Panc1 (cell line): Measurements from ENCODE around the gene SHB. TPM values are rescaled to one million over a fixed set of nuclear protein-coding genes. Genes with fewer than 3 reads are reported as not detected.

ENCODE experiments used
- ATAC-seq: fragments of 200-7000 bp; cut with Tn5 transposase; 2 replicates; pipeline ENCODE4 v1.9.1; 2020; ENCODE audit warnings: mild to moderate bottlenecking, moderate library complexity
- BruUV-seq: library from RNA; stranded (reverse); fragments of 400-500 nt; replicated peaks from 2 replicates; lab custom pipeline; 2021; lab: Mats Ljungman, UMichigan
- CTCF ChIA-PET: fragments of 300-600 bp; sonication (Branson Sonifier 250); formaldehyde crosslinking; loops from one replicate; lab custom pipeline; 2022; ENCODE audit warnings: antibody characterized with exemption; lab: Charles Lee
- POLR2A ChIA-PET: fragments of 300-600 bp; sonication (Branson Sonifier 250); formaldehyde crosslinking; loops from one replicate; lab custom pipeline; 2022; ENCODE audit warnings: antibody characterized with exemption; lab: Charles Lee
- DNase-seq: peaks from one replicate; pipeline ENCODE4 v3.0.0-alpha.2; 2010; ENCODE audit warnings: low read depth, low spot score
- H3K27ac ChIP-seq: 2 replicates; pipeline ENCODE4 v1.5.1; 2011; ENCODE audit warnings: mild to moderate bottlenecking, low read length, inconsistent platforms
- H3K27me3 ChIP-seq: fragments of 200-500 bp; sonication (Bioruptor generic); 2 replicates; pipeline ENCODE4 v1.6.0; 2014; ENCODE audit warnings: low read length, inconsistent platforms; ENCODE audit not compliant: control insufficient read depth, insufficient read depth
- H3K36me3 ChIP-seq: fragments of 200-500 bp; sonication (Bioruptor generic); 2 replicates; pipeline ENCODE4 v1.5.1; 2014; ENCODE audit warnings: inconsistent platforms, mild to moderate bottlenecking, low read length, moderate library complexity; ENCODE audit not compliant: control insufficient read depth, insufficient read depth
- H3K4me1 ChIP-seq: 2 replicates; pipeline ENCODE4 v1.5.1; 2011; ENCODE audit warnings: inconsistent platforms, mild to moderate bottlenecking, low read length, moderate library complexity; ENCODE audit not compliant: control insufficient read depth, insufficient read depth
- H3K4me3 ChIP-seq, 2 experiments: 2 replicates each; pipeline ENCODE4 v1.5.1; 2011 to 2012; ENCODE audit warnings: low read depth in 2 of 2, low read length in 2 of 2, mild to moderate bottlenecking in 2 of 2, inconsistent platforms in 1 of 2, moderate library complexity in 1 of 2
- H3K9me3 ChIP-seq: fragments of 200-500 bp; sonication (Bioruptor generic); 2 replicates; pipeline ENCODE4 v1.5.1; 2014; ENCODE audit warnings: low read depth, mild to moderate bottlenecking, inconsistent platforms, low read length, moderate library complexity; ENCODE audit not compliant: control insufficient read depth, insufficient read depth
- CTCF ChIP-seq: fragments of 450-650 bp; IDR thresholded peaks from 2 replicates; pipeline ENCODE4 v1.5.1; 2017; ENCODE audit warnings: mild to moderate bottlenecking
- POLR2AphosphoS5 ChIP-seq: IDR thresholded peaks from 2 replicates; pipeline ENCODE4 v1.6.1; 2012; ENCODE audit warnings: mild to moderate bottlenecking, low read depth, low read length, moderate library complexity
- REST ChIP-seq, 2 experiments: IDR thresholded peaks; 2 replicates each; pipeline ENCODE4 v1.6.1; 2011 to 2012; ENCODE audit warnings: low read depth in 2 of 2, control low read depth in 1 of 2, low read length in 1 of 2, mild to moderate bottlenecking in 1 of 2, moderate library complexity in 1 of 2; ENCODE audit not compliant: insufficient read depth in 1 of 2
- SIN3A ChIP-seq: IDR thresholded peaks from 2 replicates; pipeline ENCODE4 v1.6.1; 2012; ENCODE audit warnings: low read depth, mild to moderate bottlenecking, low read length, moderate library complexity, borderline replicate concordance; ENCODE audit not compliant: insufficient read depth
- TCF7L2 ChIP-seq: IDR thresholded peaks from 2 replicates; pipeline ENCODE4 v1.6.1; 2011; ENCODE audit warnings: mild to moderate bottlenecking, low read depth, low read length, inconsistent platforms
- in situ Hi-C: cut with HindIII; loops from 2 replicates; pipeline ENCODE4 v1.10.0; 2016; ENCODE audit warnings: low sequenced_read_pairs, low pct_unique_long_range_greater_than_20kb
- intact Hi-C: fragments of 100-400 bp; cut with micrococcal nuclease; formaldehyde crosslinking; loops from one replicate; pipeline ENCODE4 v1.10.0; 2022; ENCODE audit not compliant: unreplicated experiment
- total RNA-seq: library from RNA; stranded (reverse); gene quantifications from one replicate; pipeline ENCODE4 v1.2.1, GENCODE V29; 2021; ENCODE audit not compliant: unreplicated experiment

The SHB gene
- total RNA-seq, 1 experiment from 2014 or later, result 59.9 TPM

- CTCF ChIA-PET, result no interaction called here
- TF ChIP-seq REST (IDR thresholded peaks at IDR 0.05; ENCODE audit: insufficient read depth in 1 of 2, low read depth in 2 of 2, low read length in 1 of 2) (no peak), SIN3A (no peak), CTCF (no peak), TCF7L2 (no peak), POLR2AphosphoS5 (no peak)
Measured at GRCh38 chr9:37916471-37917312, 152.3 kb downstream of the SHB start.

GRCh38 chr9:37915911-37916470 is 153.0 kb downstream of the SHB start:
- POLR2A ChIA-PET, result interaction anchor here (0.8 kb wide), 1 partner anchor 9 kb away, joined by 5 read pairs; no protein-coding TSS in a partner anchor
- no peaks in the 10 kb centered on the region for H3K27me3 ChIP-seq
- H3K4me1 ChIP-seq, result peaks cover 27% of the 10 kb centered on the region
- no peaks in the 10 kb centered on the region; the same call in none of the 2 replicates for H3K36me3 ChIP-seq
- no peak overlapping the region; the same call in 1 of the 2 replicates for H3K27ac ChIP-seq
- intact Hi-C loops, result no loop called here
- BruUV-seq, result no TSS peak
- no peak overlapping the region for H3K4me3 ChIP-seq
- no peak for DNase-seq
- in situ Hi-C loops, result no loop called here
- no peaks in the 10 kb centered on the region for H3K9me3 ChIP-seq
- TF ChIP-seq POLR2AphosphoS5, result no peak; the same call in 1 of the 2 replicates
- TF ChIP-seq SIN3A, result no peak
- no peak for TF ChIP-seq TCF7L2
- no peak for TF ChIP-seq CTCF
- no peak for TF ChIP-seq REST (IDR thresholded peaks at IDR 0.05; ENCODE audit: insufficient read depth in 1 of 2, low read depth in 2 of 2, low read length in 1 of 2)
- CTCF ChIA-PET, result interaction anchor here (0.6 to 0.7 kb wide), 2 partner anchors 179 to 435 kb away, joined by 3 to 5 read pairs; no protein-coding TSS in a partner anchor
- ATAC-seq, result no peak

More at GRCh38 chr9:37916471-37917312, 152.3 kb downstream of the SHB start:
- in situ Hi-C loops, result no loop called here
- Histone ChIP-seq H3K36me3 (no peaks in the 10 kb centered on the region; the same call in none of the 2 replicates), H3K27me3 (no peaks in the 10 kb centered on the region), H3K9me3 (no peaks in the 10 kb centered on the region), H3K27ac (no peak overlapping the region), H3K4me1 (peaks cover 27% of the 10 kb centered on the region), H3K4me3 (no peak overlapping the region)
- BruUV-seq, result no TSS peak
- no peak for DNase-seq
- POLR2A ChIA-PET, result interaction anchor here (0.6 to 0.8 kb wide), 2 partner anchors 10 to 55 kb away, joined by 5 to 7 read pairs; no protein-coding TSS in a partner anchor
- no peak for ATAC-seq
- intact Hi-C loops, result no loop called here
